HG03280 (cell line): Measurements from ENCODE around the gene KRTAP9-7.

ENCODE experiments used
- ATAC-seq: cut with Tn5 transposase; IDR thresholded peaks from one replicate; pipeline ENCODE4 v1.9.1; 2021; ENCODE audit warnings: mild to moderate bottlenecking, moderate library complexity; ENCODE audit not compliant: unreplicated experiment

KRTAP9-7 gene

DNA sequence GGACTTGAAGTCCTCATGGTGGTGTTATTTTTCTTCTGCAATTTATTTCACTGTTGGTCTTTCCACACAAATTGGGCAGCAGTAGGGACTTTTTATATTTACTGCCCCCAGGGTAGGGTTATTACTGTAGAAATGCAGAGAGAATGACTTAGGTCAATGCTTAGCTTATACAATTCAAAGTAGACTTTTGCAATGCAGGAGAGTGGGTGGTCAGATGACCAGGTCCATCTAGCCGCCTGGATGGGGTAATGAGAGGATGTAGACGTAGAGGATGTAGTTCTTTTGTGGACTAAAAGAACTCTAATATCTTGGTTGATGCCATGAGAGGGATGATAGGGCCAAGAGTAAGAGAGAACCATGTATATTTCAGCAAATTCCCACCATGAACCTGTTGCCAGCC lies 42.7 kb downstream of the KRTAP9-7 start:
- no peak for ATAC-seq

DNA sequence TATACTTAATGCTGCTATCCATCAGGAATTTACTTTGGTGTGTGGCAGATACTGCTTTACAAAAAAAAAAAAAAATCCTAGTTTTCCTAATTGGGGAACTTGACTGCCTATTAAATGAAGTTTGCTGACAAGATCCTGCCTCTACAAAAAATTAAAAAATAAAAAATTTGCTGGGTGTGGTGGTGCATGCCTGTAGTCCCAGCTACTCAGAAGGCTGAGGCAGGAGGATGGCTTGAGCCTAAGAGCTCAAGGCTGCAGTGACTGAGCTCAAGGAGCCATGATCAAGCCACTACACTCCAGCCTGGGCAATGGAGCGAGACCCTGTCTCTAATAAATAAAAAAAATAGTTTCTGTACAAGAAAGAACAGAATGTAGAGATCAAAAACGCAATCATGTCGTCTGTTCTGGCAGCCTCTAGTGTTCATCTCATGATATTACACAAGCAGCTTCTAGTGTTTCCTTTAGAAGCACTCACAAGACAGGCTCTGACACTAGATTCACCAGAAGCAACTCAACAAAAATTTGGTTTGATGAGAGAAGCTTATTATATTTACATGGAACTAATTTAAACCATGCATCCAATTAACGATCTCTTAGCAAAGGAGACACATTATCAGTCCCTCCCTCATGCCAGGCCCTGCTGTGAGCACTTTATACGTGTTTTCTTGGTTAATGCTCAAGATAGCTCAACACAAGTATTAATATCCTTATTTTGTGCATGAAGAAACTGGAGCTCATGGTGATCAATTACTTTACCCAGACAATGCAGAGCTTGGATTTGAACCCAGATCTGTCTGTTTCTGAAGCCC lies 46.8 kb downstream of the KRTAP9-7 start:
- no peak for ATAC-seq

DNA sequence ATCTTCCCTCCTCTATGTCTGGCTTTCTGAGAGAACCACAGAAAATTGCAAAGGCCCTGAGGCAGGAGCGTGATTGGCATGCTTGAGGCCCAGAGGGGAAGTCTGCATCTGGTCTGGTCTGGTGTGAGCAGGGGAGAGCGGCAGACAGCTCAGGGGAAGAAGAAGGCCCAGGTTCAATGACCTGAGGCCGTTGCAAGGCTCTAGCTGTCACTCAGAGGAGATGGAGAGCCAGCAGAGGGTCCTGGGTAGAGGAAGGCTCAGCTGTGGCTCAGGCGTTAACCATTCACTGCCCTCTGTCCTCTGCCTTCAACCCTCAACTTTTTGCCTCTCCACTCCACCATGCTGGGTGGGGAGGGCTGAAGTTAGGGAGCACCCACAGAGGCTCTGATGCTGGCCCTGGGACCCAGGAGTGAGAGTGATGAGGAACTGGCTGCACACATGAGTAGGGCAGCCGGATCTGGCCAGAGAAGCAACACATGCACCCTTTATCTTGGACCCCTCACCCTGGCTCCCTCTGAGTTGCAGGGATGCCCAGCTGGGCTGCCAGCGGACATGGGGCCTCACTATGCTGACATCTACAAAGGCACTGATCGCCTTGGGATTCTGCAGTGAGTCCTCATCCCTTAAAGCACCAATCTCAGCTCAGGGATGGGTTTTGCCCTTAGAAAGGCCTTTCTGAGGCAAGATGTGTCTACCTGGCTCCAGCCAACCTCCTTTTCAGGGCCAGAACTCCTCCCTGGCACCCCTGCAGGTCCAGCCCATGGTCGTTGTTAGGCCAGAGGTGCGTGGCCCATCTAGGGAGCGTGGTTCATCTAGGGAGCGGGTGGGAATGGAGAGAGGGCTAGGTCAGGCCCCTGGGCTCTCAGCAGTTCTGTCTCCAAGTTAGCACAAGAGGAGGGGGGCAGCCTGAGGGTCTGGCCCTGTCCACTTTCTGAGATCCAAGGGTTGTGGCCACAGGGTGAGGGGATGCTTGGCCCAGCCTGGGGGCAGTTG lies 47.7 kb downstream of the KRTAP9-7 start:
- no peak for ATAC-seq

DNA sequence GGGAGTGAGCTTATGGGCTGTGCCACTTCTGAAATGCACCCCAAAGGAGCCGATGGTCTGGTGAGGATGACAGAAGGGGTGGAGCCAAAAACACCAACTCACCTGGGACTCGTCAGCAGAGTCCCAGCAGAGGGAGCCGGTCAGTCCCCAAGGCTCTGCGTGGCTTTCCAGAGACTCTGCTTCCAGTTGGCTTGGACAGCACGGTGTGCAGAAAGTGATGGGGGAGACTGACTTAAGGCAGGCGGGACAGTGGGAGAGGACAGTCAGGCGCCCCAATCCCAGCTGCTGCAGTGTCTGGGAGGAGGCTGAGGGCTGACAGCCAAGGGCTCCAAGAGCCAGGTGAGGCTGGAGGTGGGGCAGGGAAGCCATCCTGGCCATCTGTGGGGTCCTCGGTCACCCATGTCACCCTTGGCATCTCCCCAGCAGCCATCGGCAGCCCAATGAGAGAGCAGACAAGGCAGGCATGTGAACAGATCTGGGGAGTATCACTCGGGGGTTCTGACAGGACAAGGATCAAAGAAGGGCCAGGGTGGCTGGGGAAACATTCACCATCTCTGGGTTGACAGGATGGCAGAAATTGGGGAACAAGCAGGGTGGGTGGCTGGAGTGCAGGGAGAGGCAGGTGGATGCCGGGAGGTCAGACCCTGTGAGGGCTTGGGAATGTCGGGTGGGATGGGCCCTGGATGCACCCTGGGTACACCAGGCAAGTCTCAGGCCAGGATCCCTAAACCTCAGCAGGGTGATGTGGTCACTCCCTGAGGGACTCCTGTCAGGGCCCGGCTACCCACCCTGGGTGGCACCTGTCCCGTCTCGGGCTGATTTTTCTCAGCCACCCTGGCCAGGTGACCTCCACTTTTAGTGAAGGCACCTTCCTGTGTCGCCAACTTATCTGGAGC lies 48.9 kb downstream of the KRTAP9-7 start:
- ATAC-seq, result no peak

DNA sequence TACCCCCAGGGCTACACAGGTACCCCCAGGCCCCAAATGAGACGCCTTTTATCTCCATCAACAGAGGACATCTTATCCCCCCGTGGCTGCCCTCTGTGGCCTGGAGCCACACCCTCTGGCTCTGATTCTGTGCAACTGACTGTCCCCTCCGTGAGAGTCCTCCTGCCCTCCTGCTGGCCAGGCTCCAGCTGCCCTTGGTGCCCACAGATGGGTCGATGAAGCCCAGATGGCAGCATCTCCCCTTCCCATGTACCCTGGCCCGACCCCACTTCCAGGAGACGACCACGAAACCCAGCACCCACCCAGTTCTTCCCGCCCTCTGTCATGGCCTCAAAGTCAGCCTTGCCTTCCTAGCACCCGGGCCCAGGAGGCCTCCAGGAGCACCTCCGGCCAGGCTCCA lies 49.6 kb downstream of the KRTAP9-7 start:
- ATAC-seq, result no peak

DNA sequence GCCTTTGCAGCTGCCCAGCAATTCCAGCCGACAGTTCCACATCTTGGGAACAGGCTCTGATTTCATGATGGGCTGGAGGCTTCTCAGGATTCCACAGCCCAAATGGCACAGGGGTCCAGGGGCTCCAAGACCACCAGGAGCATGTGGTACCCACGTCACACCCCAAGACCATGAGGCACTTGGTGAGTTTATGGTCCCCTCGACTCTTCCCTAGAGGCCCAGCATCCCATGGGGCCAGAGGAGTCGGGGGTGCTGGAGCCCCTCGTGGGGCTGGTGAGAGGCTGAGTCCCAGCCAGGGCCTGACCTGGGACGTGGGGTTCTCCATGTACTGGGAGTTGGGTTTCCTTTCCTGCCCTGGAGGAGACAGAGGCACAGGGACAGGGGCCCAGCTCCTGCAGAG lies 50.1 kb downstream of the KRTAP9-7 start:
- ATAC-seq, result no peak
